H1 (cell line): Measurements from ENCODE around the gene PRADC1. TPM values are rescaled to one million over a fixed set of nuclear protein-coding genes. Genes with fewer than 3 reads are reported as not detected.

ENCODE experiments used
- CTCF ChIA-PET: fragments of 300-600 bp; sonication (Branson Sonifier 250); formaldehyde crosslinking; loops from one replicate; lab custom pipeline; 2021; ENCODE audit not compliant: partially characterized antibody; lab: Charles Lee
- POLR2A ChIA-PET: fragments of 300-600 bp; sonication (Branson Sonifier 250); formaldehyde crosslinking; loops from one replicate; lab custom pipeline; 2021; ENCODE audit warnings: inconsistent platforms; ENCODE audit not compliant: partially characterized antibody; lab: Charles Lee
- DNase-seq, 2 experiments: peaks; one replicate each; pipeline versions ENCODE4 v3.0.0 to v3.0.0-alpha.2; 2010 to 2022; ENCODE audit warnings: low spot score in 2 of 2, low read depth in 1 of 2, mixed read lengths in 1 of 2
- FAIRE-seq: peaks from 2 replicates; lab custom pipeline; 2011; peaks lifted over from hg19 to GRCh38; lab: Jason Lieb, UNC
- H2AFZ ChIP-seq: 2 replicates; pipeline ENCODE4 v1.8.1; 2012; ENCODE audit warnings: low read length, inconsistent platforms
- H2AK5ac ChIP-seq: 2 replicates; pipeline ENCODE4 v1.6.1; 2013; ENCODE audit warnings: low read depth, low read length
- H2BK120ac ChIP-seq: replicated peaks from 2 replicates; pipeline ENCODE3; 2013; ENCODE audit warnings: low read depth, low read length, inconsistent platforms
- H2BK12ac ChIP-seq: 2 replicates; pipeline ENCODE4 v1.6.1; 2013; ENCODE audit warnings: low read depth, low read length
- H2BK15ac ChIP-seq: 2 replicates; pipeline ENCODE4 v1.6.1; 2013; ENCODE audit warnings: low read length
- H2BK20ac ChIP-seq: 2 replicates; pipeline ENCODE4 v1.6.1; 2013; ENCODE audit warnings: low read length
- H2BK5ac ChIP-seq: 2 replicates; pipeline ENCODE4 v1.6.1; 2013; ENCODE audit warnings: low read depth, low read length
- H3K14ac ChIP-seq: 2 replicates; pipeline ENCODE4 v1.6.1; 2013; ENCODE audit warnings: inconsistent platforms; ENCODE audit not compliant: insufficient read length
- H3K18ac ChIP-seq: 2 replicates; pipeline ENCODE4 v1.6.1; 2013; ENCODE audit warnings: low read length; ENCODE audit errors: extremely low read depth
- H3K23ac ChIP-seq: 2 replicates; pipeline ENCODE4 v1.6.1; 2013; ENCODE audit warnings: inconsistent platforms; ENCODE audit not compliant: insufficient read length
- H3K23me2 ChIP-seq: 2 replicates; pipeline ENCODE4 v1.6.1; 2013; ENCODE audit warnings: low read depth, low read length
- H3K27ac ChIP-seq: 2 replicates; pipeline ENCODE4 v1.6.1; 2011; ENCODE audit warnings: low read depth, low read length, inconsistent platforms
- H3K27me3 ChIP-seq, 4 experiments: replicated peaks in 1 of 4; 1 replicate in 1 of 4; 2 replicates in 3 of 4; pipeline versions ENCODE4 v1.6.1 to v1.8.1; 2011 to 2013; ENCODE audit warnings: low read length in 3 of 4, mild to moderate bottlenecking in 3 of 4, inconsistent platforms in 2 of 4, mixed read lengths in 2 of 4, moderate library complexity in 1 of 4; ENCODE audit not compliant: control insufficient read depth in 3 of 4, insufficient read depth in 3 of 4; ENCODE audit errors: extremely low read depth in 1 of 4
- H3K36me3 ChIP-seq, 4 experiments: 2 replicates each; pipeline versions ENCODE4 v1.6.1 to v1.8.1; 2011 to 2013; ENCODE audit warnings: mild to moderate bottlenecking in 4 of 4, low read length in 3 of 4, moderate library complexity in 2 of 4, control low read depth in 1 of 4, inconsistent platforms in 1 of 4; ENCODE audit not compliant: insufficient read depth in 4 of 4, control insufficient read depth in 2 of 4
- H3K4ac ChIP-seq: replicated peaks from 2 replicates; pipeline ENCODE3; 2013; ENCODE audit warnings: low read length, low read depth, mixed read lengths, inconsistent platforms; ENCODE audit not compliant: insufficient read length
- H3K4me1 ChIP-seq, 4 experiments: replicated peaks in 1 of 4; 1 replicate in 1 of 4; 2 replicates in 3 of 4; pipeline versions ENCODE4 v1.6.1 to v1.8.1; 2011 to 2013; ENCODE audit warnings: low read length in 3 of 4, inconsistent platforms in 2 of 4, mixed read lengths in 1 of 4; ENCODE audit not compliant: insufficient read depth in 4 of 4, control insufficient read depth in 3 of 4
- H3K4me2 ChIP-seq, 2 experiments: 2 replicates each; pipeline versions ENCODE4 v1.6.1 to v1.8.1; 2011 to 2013; ENCODE audit warnings: low read depth in 2 of 2, low read length in 2 of 2, control low read depth in 1 of 2, inconsistent platforms in 1 of 2, mild to moderate bottlenecking in 1 of 2; ENCODE audit not compliant: insufficient read depth in 1 of 2
- H3K4me3 ChIP-seq, 4 experiments: fragments of 200-600, 300-600 bp in 1 of 4; sonication (generic), shearing (Covaris generic), sonication (Bioruptor Twin) in 1 of 4; 2 replicates each; pipeline versions ENCODE4 v1.5.1 to v1.8.1; 2011 to 2016; ENCODE audit warnings: low read length in 4 of 4, low read depth in 3 of 4, control low read depth in 2 of 4, inconsistent platforms in 2 of 4, mild to moderate bottlenecking in 2 of 4, mixed read lengths in 1 of 4, moderate library complexity in 1 of 4; ENCODE audit not compliant: insufficient read depth in 2 of 4; ENCODE audit errors: extremely low read depth in 1 of 4
- H3K56ac ChIP-seq: replicated peaks from 2 replicates; pipeline ENCODE3; 2013; ENCODE audit warnings: low read depth, mild to moderate bottlenecking, mixed read lengths, low read length, inconsistent platforms; ENCODE audit not compliant: insufficient read length
- H3K79me1 ChIP-seq: 2 replicates; pipeline ENCODE4 v1.6.1; 2013; ENCODE audit warnings: low read depth, low read length, control low read depth
- H3K79me2 ChIP-seq, 2 experiments: 2 replicates each; pipeline versions ENCODE4 v1.6.1 to v1.8.1; 2012 to 2013; ENCODE audit warnings: low read length in 2 of 2, mild to moderate bottlenecking in 2 of 2, inconsistent platforms in 1 of 2; ENCODE audit not compliant: insufficient read depth in 2 of 2, control insufficient read depth in 1 of 2
- H3K9ac ChIP-seq, 4 experiments: replicated peaks in 1 of 4; 1 replicate in 1 of 4; 2 replicates in 3 of 4; pipeline versions ENCODE4 v1.6.1 to v1.8.1; 2011 to 2013; ENCODE audit warnings: low read depth in 3 of 4, low read length in 3 of 4, control low read depth in 2 of 4, mild to moderate bottlenecking in 2 of 4, moderate library complexity in 2 of 4, inconsistent platforms in 1 of 4; ENCODE audit errors: extremely low read depth in 1 of 4
- H3K9me3 ChIP-seq, 2 experiments: 2 replicates each; pipeline versions ENCODE4 v1.6.1 to v1.8.1; 2012 to 2013; ENCODE audit warnings: mild to moderate bottlenecking in 2 of 2, moderate library complexity in 2 of 2, control low read depth in 1 of 2, inconsistent platforms in 1 of 2, low read depth in 1 of 2, low read length in 1 of 2, mixed read lengths in 1 of 2; ENCODE audit not compliant: insufficient read depth in 2 of 2
- H4K20me1 ChIP-seq, 2 experiments: replicated peaks in 1 of 2; 2 replicates each; pipeline versions ENCODE3 to v1.8.1; 2011 to 2013; ENCODE audit warnings: inconsistent platforms in 2 of 2, low read length in 2 of 2, mild to moderate bottlenecking in 1 of 2; ENCODE audit not compliant: insufficient read depth in 2 of 2, control insufficient read depth in 1 of 2
- H4K5ac ChIP-seq: 2 replicates; pipeline ENCODE4 v1.6.1; 2013; ENCODE audit warnings: low read length, low read depth, mixed read lengths, inconsistent platforms; ENCODE audit not compliant: insufficient read length
- H4K8ac ChIP-seq: 2 replicates; pipeline ENCODE4 v1.8.0; 2013; ENCODE audit warnings: mild to moderate bottlenecking, moderate library complexity, low read length, inconsistent platforms; ENCODE audit not compliant: insufficient read depth; ENCODE audit errors: extremely low read depth
- H4K91ac ChIP-seq: replicated peaks from 2 replicates; pipeline ENCODE3; 2013; ENCODE audit warnings: low read length, mixed read lengths, inconsistent platforms; ENCODE audit not compliant: insufficient read length
- SRF ChIP-seq: IDR thresholded peaks from 2 replicates; pipeline ENCODE4 v1.6.1; 2011; ENCODE audit warnings: mild to moderate bottlenecking, low read depth, low read length, moderate library complexity
- WGBS, 2 experiments: shearing (Covaris generic) in 1 of 2; methylation state at CpG; one replicate each; pipeline versions ENCODE4 v1.1.6 to v1.1.7; 2013 to 2015; ENCODE audit warnings: low lambda C conversion rate in 2 of 2, mixed read lengths in 2 of 2, inconsistent platforms in 1 of 2, low coverage in 1 of 2, missing lambda C conversion rate in 1 of 2; ENCODE audit not compliant: insufficient replicate concordance in 2 of 2, insufficient coverage in 1 of 2, insufficient read length in 1 of 2; ENCODE audit errors: extremely low coverage in 1 of 2, missing lambda C conversion rate in 1 of 2; 5-methylcytosine and 5-hydroxymethylcytosine counted together
- polyA plus RNA-seq, 7 experiments: library from polyadenylated mRNA; depleted of rRNA in 3 of 7; stranded (reverse) in 5 of 7; unstranded in 2 of 7; fragments of >200 nt in 5 of 7; fragments of 200-250 nt in 2 of 7; gene quantifications; 1 replicate in 5 of 7; 2 replicates in 1 of 7; 4 replicates in 1 of 7; pipeline versions ENCODE4 v1.2.1 to v1.2.3, GENCODE V29; 2011 to 2013; ENCODE audit warnings: missing spikeins in 2 of 7, mixed read lengths in 2 of 7
- total RNA-seq: library from RNA; stranded (reverse); fragmentation: NEBNext Ultra II Directional; extraction: Animal tissue kit (Norgen Biotek cat#: 25700); gene quantifications from 2 replicates; pipeline ENCODE4 v1.2.1, GENCODE V29; 2021

PRADC1 gene
- total and polyA plus RNA-seq, 2 of the 8 experiments (the other 6 are each of a cell fraction or from before 2014, with no cell fraction given): 8.9 to 13.1 TPM

DNA sequence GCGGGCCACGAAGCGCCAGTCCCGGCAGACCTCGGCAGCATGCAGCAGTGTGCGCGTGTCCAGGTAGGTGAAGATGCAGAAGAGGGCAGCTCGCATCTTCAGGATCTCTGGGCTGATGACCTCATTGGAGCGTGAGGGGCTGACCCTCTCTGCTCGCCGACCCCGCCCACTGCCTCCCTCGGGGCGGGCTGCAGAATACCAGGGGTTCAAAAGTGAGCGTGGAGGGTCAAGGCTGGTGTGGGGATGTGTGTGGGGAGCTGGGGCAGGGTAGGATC lies 31.2 kb upstream of the PRADC1 start:
- peaks cover 0 to 11% (median 9%) of the 10 kb centered on the region in 4 experiments; a peak in 6 of 7 replicates for H3K27me3 ChIP-seq
- no peak overlapping the region for H2AFZ ChIP-seq
- WGBS, 2 experiments: 92% methylated on average over 15 of the region's 15 CpGs; no CpG with 5 or more reads in 1 of the 2 experiments
- no peak overlapping the region for H2BK20ac ChIP-seq
- H4K91ac ChIP-seq: no peak overlapping the region
- H3K9ac ChIP-seq: no peak overlapping the region
- peaks cover 7% of the 10 kb centered on the region; the same call in 1 of the 2 replicates for H3K79me1 ChIP-seq
- H3K18ac ChIP-seq: no peak overlapping the region
- H4K20me1 ChIP-seq: peaks cover 7 to 26% of the 10 kb centered on the region in 2 experiments
- FAIRE-seq: no peak
- H2AK5ac ChIP-seq: no peak overlapping the region
- ChIA-PET POLR2A (interaction anchor here (0.6 to 1.5 kb wide), 4 partner anchors 10 to 59 kb away, joined by 3 to 4 read pairs (median 3); no protein-coding TSS in a partner anchor), CTCF (interaction anchor here (0.5 to 3.9 kb wide), 2 partner anchors 25 to 108 kb away, joined by 3 to 24 read pairs; no protein-coding TSS in a partner anchor)
- no peak overlapping the region for H3K14ac ChIP-seq
- no peaks in the 10 kb centered on the region; a peak in 1 of 4 replicates for H3K79me2 ChIP-seq
- no peak overlapping the region for H3K4me2 ChIP-seq
- DNase-seq: no peak
- no peak overlapping the region for H3K4ac ChIP-seq
- H3K4me3 ChIP-seq: no peak overlapping the region
- peaks cover 10% of the 10 kb centered on the region; the same call in 1 of the 2 replicates for H3K23me2 ChIP-seq
- H3K23ac ChIP-seq: no peak overlapping the region
- no peak overlapping the region for H2BK15ac ChIP-seq
- no peak overlapping the region for H3K56ac ChIP-seq
- no peak overlapping the region for H2BK12ac ChIP-seq
- no peak for TF ChIP-seq SRF
- H3K9me3 ChIP-seq: no peaks in the 10 kb centered on the region
- H2BK5ac ChIP-seq: no peak overlapping the region
- H4K8ac ChIP-seq: 0 out of 2 replicates have a peak overlapping the region, but pooled peaks have one; percentile 5
- peaks cover 3 to 15% (median 6%) of the 10 kb centered on the region in 4 experiments; a peak in 5 of 8 replicates for H3K36me3 ChIP-seq
- H3K27ac ChIP-seq: no peak overlapping the region
- H4K5ac ChIP-seq: no peak overlapping the region
- H3K4me1 ChIP-seq: peaks cover 0 to 13% (median 9%) of the 10 kb centered on the region in 4 experiments; a peak in 5 of 7 replicates
- H2BK120ac ChIP-seq: no peak overlapping the region
